IMR-90 (cell line): ENCODE results near the gene SMIM21. TPM values are rescaled to one million over a fixed set of nuclear protein-coding genes. Genes with fewer than 3 reads are reported as not detected.

Experiments used
- ATAC-seq: fragments of 200-7000 bp; cut with Tn5 transposase; 2 replicates; pipeline ENCODE4 v1.9.1; 2020; ENCODE audit warnings: low read depth, mild to moderate bottlenecking, moderate library complexity
- BruUV-seq: library from RNA; stranded (reverse); fragments of 400-500 nt; replicated peaks from 2 replicates; lab custom pipeline; 2021; lab: Mats Ljungman, UMichigan
- CTCF ChIA-PET: fragments of 300-600 bp; formaldehyde crosslinking; extraction: SDS; loops from one replicate; lab custom pipeline; 2021; ENCODE audit warnings: antibody characterized with exemption; lab: Yijun Ruan, JAX
- POLR2A ChIA-PET: fragments of 300-600 bp; sonication (Branson Sonifier 250); formaldehyde crosslinking; loops from one replicate; lab custom pipeline; 2022; ENCODE audit warnings: antibody characterized with exemption; ENCODE audit not compliant: unreplicated experiment; lab: Charles Lee
- DNase-seq: peaks from one replicate; pipeline ENCODE4 v3.0.0; 2013
- H2AFZ ChIP-seq: replicated peaks from 2 replicates; pipeline ENCODE3; 2013; ENCODE audit warnings: low read length, mild to moderate bottlenecking; ENCODE audit not compliant: poor library complexity
- H2AK5ac ChIP-seq: 2 replicates; pipeline ENCODE4 v1.6.1; 2013; ENCODE audit warnings: low read depth, low read length, inconsistent platforms
- H2AK9ac ChIP-seq: replicated peaks from 2 replicates; pipeline ENCODE3; 2013; ENCODE audit warnings: mild to moderate bottlenecking, low read depth, low read length, moderate library complexity; ENCODE audit not compliant: poor library complexity
- H2BK120ac ChIP-seq: 2 replicates; pipeline ENCODE4 v1.6.1; 2013; ENCODE audit warnings: low read depth, low read length, inconsistent platforms
- H2BK15ac ChIP-seq: 3 replicates; pipeline ENCODE4 v1.6.1; 2013; ENCODE audit warnings: low read depth, low read length, inconsistent platforms
- H2BK20ac ChIP-seq: 2 replicates; pipeline ENCODE4 v1.6.1; 2013; ENCODE audit warnings: low read depth, mild to moderate bottlenecking, inconsistent platforms, low read length, moderate library complexity
- H2BK5ac ChIP-seq: 2 replicates; pipeline ENCODE4 v1.6.1; 2013; ENCODE audit warnings: mild to moderate bottlenecking, low read depth, low read length, inconsistent platforms; ENCODE audit not compliant: poor library complexity, severe bottlenecking
- H3K14ac ChIP-seq: replicated peaks from 2 replicates; pipeline ENCODE4 v1.6.1; 2013; ENCODE audit warnings: low read depth, low read length, inconsistent platforms
- H3K18ac ChIP-seq: 2 replicates; pipeline ENCODE4 v1.6.1; 2013; ENCODE audit warnings: low read depth, low read length, control low read depth
- H3K23ac ChIP-seq: 2 replicates; pipeline ENCODE4 v1.6.1; 2013; ENCODE audit warnings: low read depth, low read length, inconsistent platforms
- H3K27ac ChIP-seq: 2 replicates; pipeline ENCODE4 v1.5.1; 2013; ENCODE audit warnings: mild to moderate bottlenecking, control low read depth, low read length; ENCODE audit not compliant: insufficient read depth
- H3K27me3 ChIP-seq: 2 replicates; pipeline ENCODE4 v1.6.1; 2013; ENCODE audit warnings: low read length; ENCODE audit not compliant: control insufficient read depth, insufficient read depth
- H3K36me3 ChIP-seq: 2 replicates; pipeline ENCODE4 v1.6.1; 2013; ENCODE audit warnings: low read length, mixed read lengths; ENCODE audit not compliant: control insufficient read depth, insufficient read depth
- H3K4ac ChIP-seq: 2 replicates; pipeline ENCODE4 v1.6.1; 2013; ENCODE audit warnings: low read depth, low read length, inconsistent platforms
- H3K4me1 ChIP-seq: 2 replicates; pipeline ENCODE4 v1.6.1; 2013; ENCODE audit warnings: low read length, mixed read lengths; ENCODE audit not compliant: control insufficient read depth, insufficient read depth
- H3K4me2 ChIP-seq: 2 replicates; pipeline ENCODE4 v1.6.1; 2013; ENCODE audit warnings: low read depth, mild to moderate bottlenecking, control low read depth, low read length, moderate library complexity
- H3K4me3 ChIP-seq: 2 replicates; pipeline ENCODE4 v1.5.1; 2013; ENCODE audit warnings: low read depth, mild to moderate bottlenecking, control low read depth, low read length, moderate library complexity; ENCODE audit not compliant: insufficient read depth
- H3K56ac ChIP-seq: 2 replicates; pipeline ENCODE4 v1.6.1; 2013; ENCODE audit warnings: low read length, inconsistent platforms; ENCODE audit not compliant: insufficient read depth; ENCODE audit errors: extremely low read depth
- H3K79me1 ChIP-seq, 2 experiments: 2 replicates each; pipeline ENCODE4 v1.6.1; 2013; ENCODE audit warnings: low read length in 2 of 2, inconsistent platforms in 1 of 2, low read depth in 1 of 2
- H3K9ac ChIP-seq: 2 replicates; pipeline ENCODE4 v1.6.1; 2013; ENCODE audit warnings: low read depth, low read length, control low read depth
- H3K9me1 ChIP-seq: 2 replicates; pipeline ENCODE4 v1.6.1; 2013; ENCODE audit warnings: low read length, inconsistent platforms; ENCODE audit not compliant: insufficient read depth
- H3K9me3 ChIP-seq: 2 replicates; pipeline ENCODE4 v1.6.1; 2013; ENCODE audit warnings: low read length; ENCODE audit not compliant: control insufficient read depth, insufficient read depth
- H4K20me1 ChIP-seq: 2 replicates; pipeline ENCODE4 v1.6.1; 2013; ENCODE audit warnings: low read length, inconsistent platforms; ENCODE audit not compliant: insufficient read depth
- H4K5ac ChIP-seq: 2 replicates; pipeline ENCODE4 v1.6.1; 2013; ENCODE audit warnings: mild to moderate bottlenecking, low read depth, low read length, control low read depth
- H4K8ac ChIP-seq, 2 experiments: 2 replicates each; pipeline ENCODE4 v1.6.1; 2013; ENCODE audit warnings: low read depth in 2 of 2, low read length in 2 of 2, control low read depth in 1 of 2, inconsistent platforms in 1 of 2
- H4K91ac ChIP-seq: 2 replicates; pipeline ENCODE4 v1.6.1; 2013; ENCODE audit warnings: low read depth, low read length, inconsistent platforms; ENCODE audit not compliant: insufficient read depth
- BHLHE40 ChIP-seq: fragments of 150-350 bp; IDR thresholded peaks from 2 replicates; pipeline ENCODE4 v1.6.1; 2016; ENCODE audit warnings: mild to moderate bottlenecking, low read depth, low read length
- CEBPB ChIP-seq: IDR thresholded peaks from 2 replicates; pipeline ENCODE4 v1.6.1; 2012; ENCODE audit warnings: low read depth, low read length, improper control_type of control experiment
- ELK1 ChIP-seq: fragments of 150-350 bp; IDR thresholded peaks from 2 replicates; pipeline ENCODE4 v1.6.1; 2016; ENCODE audit warnings: low read depth, mild to moderate bottlenecking, low read length, moderate library complexity, borderline replicate concordance
- FOS ChIP-seq: fragments of 150-350 bp; IDR thresholded peaks from 2 replicates; pipeline ENCODE4 v1.6.1; 2016; ENCODE audit warnings: low read depth, low read length
- MAFK ChIP-seq: IDR thresholded peaks from 2 replicates; pipeline ENCODE4 v1.6.1; 2012; ENCODE audit warnings: low read depth, low read length, improper control_type of control experiment
- MAZ ChIP-seq: IDR thresholded peaks from 2 replicates; pipeline ENCODE4 v1.6.1; 2012; ENCODE audit warnings: low read depth, mild to moderate bottlenecking, low read length, improper control_type of control experiment, moderate library complexity, borderline replicate concordance
- MXI1 ChIP-seq: IDR thresholded peaks from 2 replicates; pipeline ENCODE4 v1.6.1; 2012; ENCODE audit warnings: low read depth, mild to moderate bottlenecking, low read length, moderate library complexity, borderline replicate concordance
- NFE2L2 ChIP-seq: fragments of 150-350 bp; IDR thresholded peaks from 2 replicates; pipeline ENCODE4 v1.6.1; 2016; ENCODE audit warnings: low read depth, mild to moderate bottlenecking, low read length
- RAD21 ChIP-seq: IDR thresholded peaks from 2 replicates; pipeline ENCODE4 v1.6.1; 2012; ENCODE audit warnings: low read length, improper control_type of control experiment
- RCOR1 ChIP-seq: IDR thresholded peaks from 2 replicates; pipeline ENCODE4 v1.6.1; 2012; ENCODE audit warnings: mild to moderate bottlenecking, low read length, improper control_type of control experiment; ENCODE audit not compliant: insufficient replicate concordance
- RFX5 ChIP-seq: IDR thresholded peaks from 2 replicates; pipeline ENCODE4 v1.8.0; 2012; ENCODE audit warnings: low read depth, mild to moderate bottlenecking, low read length, moderate library complexity
- SMC3 ChIP-seq: fragments of 150-350 bp; IDR thresholded peaks from 2 replicates; pipeline ENCODE4 v1.6.1; 2016; ENCODE audit warnings: low read depth, mild to moderate bottlenecking, antibody characterized with exemption, low read length, moderate library complexity
- USF2 ChIP-seq: fragments of 150-350 bp; IDR thresholded peaks from 2 replicates; pipeline ENCODE4 v1.6.1; 2017; ENCODE audit warnings: mild to moderate bottlenecking, antibody characterized with exemption, low read length, low read depth
- WGBS, 2 experiments: methylation state at CpG; one replicate each; pipeline versions ENCODE4 v1.1.5 to v1.1.7; 2013; ENCODE audit warnings: missing lambda C conversion rate in 2 of 2; ENCODE audit not compliant: insufficient read length in 1 of 2; ENCODE audit errors: extremely low coverage in 2 of 2; 5-methylcytosine and 5-hydroxymethylcytosine counted together
- dilution Hi-C: fragments of 300-500 bp; cut with HindIII; formaldehyde crosslinking; loops from one replicate; pipeline ENCODE4 v1.14.3; 2018; ENCODE audit warnings: low sequenced_read_pairs; ENCODE audit not compliant: unreplicated experiment
- in situ Hi-C: fragments of 300-500 bp; cut with MboI; formaldehyde crosslinking; loops from 3 replicates; pipeline ENCODE4 v1.14.3; 2019; ENCODE audit warnings: low sequenced_read_pairs, inconsistent platforms, mixed read lengths
- intact Hi-C: fragments of 100-400 bp; cut with micrococcal nuclease; formaldehyde crosslinking; loops from 2 replicates; pipeline ENCODE4 v1.10.0; 2022
- polyA plus RNA-seq, 3 experiments: library from polyadenylated mRNA; depleted of rRNA; stranded (reverse); fragments of >200 nt; gene quantifications; 2 replicates each; pipeline ENCODE4 v1.2.3, GENCODE V29; 2012; ENCODE audit warnings: low replicate concordance in 1 of 3
- total RNA-seq: library from RNA; depleted of rRNA; stranded (reverse); fragments of >200 nt; gene quantifications from 2 replicates; pipeline ENCODE4 v1.2.3, GENCODE V29; 2012

SMIM21 gene
- total and polyA plus RNA-seq, 2 of the 4 experiments (the other 2 are of a cell fraction) = not detected

GRCh38 chr18:75409806-75410205 lies 17.7 kb downstream of the SMIM21 start:
- H3K27ac ChIP-seq = no peak overlapping the region
- intact Hi-C loops = loop anchor here (5.0 to 10.0 kb wide), 2 partner anchors 175 to 198 kb away; partner anchors contain the start of gene TSHZ1
- no peak overlapping the region for H2BK5ac ChIP-seq
- no peak overlapping the region for H4K5ac ChIP-seq
- no peak overlapping the region for H3K4me3 ChIP-seq
- H4K91ac ChIP-seq = peak overlapping the region; percentile 71; the same call in 1 of the 2 replicates
- WGBS, 2 experiments = 95% methylated on average over 2 of the region's 9 CpGs; no CpG with 5 or more reads in 1 of the 2 experiments
- peaks cover 14% of the 10 kb centered on the region for H3K9me1 ChIP-seq
- BruUV-seq = no TSS peak
- ATAC-seq (no peak), DNase-seq (no peak)
- H3K9ac ChIP-seq = no peak overlapping the region
- no peak overlapping the region for H3K4ac ChIP-seq
- ChIA-PET POLR2A (no interaction called here), CTCF (no interaction called here)
- H3K9me3 ChIP-seq = no peaks in the 10 kb centered on the region
- peaks cover 13% of the 10 kb centered on the region for H3K4me1 ChIP-seq
- no peaks in the 10 kb centered on the region for H4K20me1 ChIP-seq
- peak overlapping the region; percentile 19; the same call in 1 of the 3 replicates for H2BK15ac ChIP-seq
- no peak overlapping the region for H3K4me2 ChIP-seq
- H2AK9ac ChIP-seq = no peak overlapping the region
- H3K18ac ChIP-seq = no peak overlapping the region
- no peak overlapping the region for H3K23ac ChIP-seq
- H2AK5ac ChIP-seq = peak overlapping the region; percentile 97
- H2BK120ac ChIP-seq = peak overlapping the region; percentile 82
- dilution Hi-C loops = no loop called here
- H2AFZ ChIP-seq = no peak overlapping the region
- in situ Hi-C loops = no loop called here
- peak overlapping the region; percentile 71 for H2BK20ac ChIP-seq
- no peak overlapping the region; a peak in 1 of 4 replicates for H4K8ac ChIP-seq
- no peaks in the 10 kb centered on the region for H3K27me3 ChIP-seq
- no peaks in the 10 kb centered on the region for H3K36me3 ChIP-seq
- no peaks in the 10 kb centered on the region for H3K79me1 ChIP-seq
- TF ChIP-seq MXI1 = no peak
- no peak for TF ChIP-seq NFE2L2
- TF ChIP-seq RCOR1 = no peak
- no peak for TF ChIP-seq FOS
- no peak for TF ChIP-seq RAD21
- no peak for TF ChIP-seq BHLHE40
- TF ChIP-seq MAZ = no peak
- TF ChIP-seq USF2 = no peak
- TF ChIP-seq RFX5 = no peak
- TF ChIP-seq SMC3 = no peak
- no peak for TF ChIP-seq CEBPB
- no peak for TF ChIP-seq ELK1
- TF ChIP-seq MAFK = no peak
- no peak overlapping the region; the same call in 1 of the 2 replicates for H3K14ac ChIP-seq
- no peak overlapping the region for H3K56ac ChIP-seq
